GM23338 (cell line): Measurements from ENCODE around the gene PRAMEF12.

Experiments used
- CREB1 ChIP-seq: fragments of 250-450 bp; sonication (Bioruptor Pico); IDR thresholded peaks from 2 replicates; pipeline ENCODE4 v1.5.0; 2020; ENCODE audit warnings: low read depth, mild to moderate bottlenecking, moderate library complexity
- CTCF ChIP-seq, 2 experiments: fragments of 200-600 bp in 1 of 2; sonication (generic) in 1 of 2; conservative IDR thresholded peaks; 2 replicates each; pipeline versions ENCODE4 v1.5.1 to v1.6.1; 2016 to 2017; ENCODE audit warnings: antibody characterized with exemption in 2 of 2, low read depth in 2 of 2, mild to moderate bottlenecking in 2 of 2, moderate library complexity in 1 of 2
- ETS1 ChIP-seq: IDR thresholded peaks from 2 replicates; pipeline ENCODE4 v1.6.1; 2016; ENCODE audit warnings: antibody characterized with exemption
- EZH2 ChIP-seq: fragments of 200-600 bp; sonication (generic); IDR thresholded peaks from one replicate; pipeline ENCODE4 v1.8.0; 2017; ENCODE audit warnings: antibody characterized with exemption, mild to moderate bottlenecking, low read depth; ENCODE audit not compliant: unreplicated experiment
- EZH2phosphoT487 ChIP-seq: fragments of 200-600 bp; sonication (generic); IDR thresholded peaks from one replicate; pipeline ENCODE4 v1.8.1; 2018; ENCODE audit warnings: antibody characterized with exemption; ENCODE audit not compliant: unreplicated experiment
- JUNB ChIP-seq: IDR thresholded peaks from one replicate; pipeline ENCODE4 v1.6.1; 2016; ENCODE audit warnings: antibody characterized with exemption; ENCODE audit not compliant: unreplicated experiment
- POLR2AphosphoS5 ChIP-seq: IDR thresholded peaks from 2 replicates; pipeline ENCODE4 v1.6.1; 2016; ENCODE audit warnings: antibody characterized with exemption, low read depth
- REST ChIP-seq: IDR thresholded peaks from one replicate; pipeline ENCODE4 v1.6.1; 2018; ENCODE audit warnings: antibody characterized with exemption; ENCODE audit not compliant: unreplicated experiment
- STAT1 ChIP-seq: IDR thresholded peaks from one replicate; pipeline ENCODE4 v1.6.1; 2016; ENCODE audit warnings: antibody characterized with exemption; ENCODE audit not compliant: unreplicated experiment
- ZNF114 ChIP-seq: fragments of 250-450 bp; sonication (Bioruptor Pico); IDR thresholded peaks from 2 replicates; pipeline ENCODE4 v1.5.0; 2020; ENCODE audit warnings: mild to moderate bottlenecking, moderate library complexity
- ZNF462 ChIP-seq: fragments of 250-450 bp; sonication (Bioruptor Pico); IDR thresholded peaks from 2 replicates; pipeline ENCODE4 v1.5.0; 2020; ENCODE audit warnings: mild to moderate bottlenecking, moderate library complexity

GRCh38 chr1:12764016-12764415 lies 9.5 kb upstream of the PRAMEF12 start:
- TF ChIP-seq EZH2 (no peak), CTCF (conservative IDR thresholded peaks at IDR 0.05; ENCODE audit: low read depth in 2 of 2) (peak; percentile 19 to 65; a peak in 3 of 4 replicates), CREB1 (no peak), EZH2phosphoT487 (no peak), JUNB (no peak), POLR2AphosphoS5 (no peak), ZNF114 (CRISPR knock-in tag) (no peak), REST (no peak), ETS1 (no peak), STAT1 (no peak), ZNF462 (CRISPR knock-in tag) (no peak)
